Activated B cell treated with CpG ODN at 0.5 μM for 24 hours (primary cell): Measurements from ENCODE around the gene SPOCK3. TPM values are rescaled to one million over a fixed set of nuclear protein-coding genes. Genes with fewer than 3 reads are reported as not detected.
A peak's percentile ranks its signal among the peaks of the same experiment; 100 is the strongest.

Experiments used
- ATAC-seq: fragments of 200-7000 bp; cut with Tn5 transposase; one replicate; pipeline ENCODE4 v1.10.0; 2021; ENCODE audit warnings: low read depth, mild to moderate bottlenecking, moderate library complexity
- CTCF ChIA-PET: fragments of 350-600 bp; sonication (Branson Sonifier 250); formaldehyde crosslinking; loops from one replicate; lab custom pipeline; 2021; ENCODE audit warnings: antibody characterized with exemption; lab: Charles Lee
- POLR2A ChIA-PET: fragments of 350-600 bp; sonication (Branson Sonifier 250); formaldehyde crosslinking; loops from one replicate; lab custom pipeline; 2021; ENCODE audit warnings: antibody characterized with exemption; lab: Charles Lee
- DNase-seq: peaks from one replicate; pipeline ENCODE4 v3.0.0; 2022
- H3K27ac Mint-ChIP-seq: one replicate; pipeline ENCODE4 v1.8.0; 2020; ENCODE audit warnings: mixed read lengths
- H3K27me3 Mint-ChIP-seq: one replicate; pipeline ENCODE4 v1.8.0; 2021; ENCODE audit warnings: mixed read lengths
- H3K36me3 Mint-ChIP-seq: one replicate; pipeline ENCODE4 v1.8.0; 2021; ENCODE audit warnings: low read depth, mixed read lengths
- H3K4me1 Mint-ChIP-seq: one replicate; pipeline ENCODE4 v1.8.0; 2021; ENCODE audit warnings: mixed read lengths
- H3K4me3 Mint-ChIP-seq: one replicate; pipeline ENCODE4 v1.8.0; 2020; ENCODE audit warnings: mild to moderate bottlenecking, mixed read lengths
- H3K9me3 Mint-ChIP-seq: one replicate; pipeline ENCODE4 v1.8.0; 2020; ENCODE audit warnings: mixed read lengths
- CTCF ChIP-seq: fragments of 200-600 bp; IDR thresholded peaks from one replicate; pipeline ENCODE4 v1.8.0; 2022; ENCODE audit warnings: antibody characterized with exemption, mild to moderate bottlenecking
- intact Hi-C: fragments of 100-400 bp; cut with micrococcal nuclease; formaldehyde crosslinking; loops from one replicate; pipeline ENCODE4 v1.15.1; 2024
- total RNA-seq: library from RNA; stranded (reverse); gene quantifications from 2 replicates; pipeline ENCODE4 v1.2.3, GENCODE V29; 2022

Gene SPOCK3
- total RNA-seq, 1 donor from 2014 or later: not detected

- Mint-ChIP-seq H3K4me3 (no peak overlapping the region), H3K27ac (no peak overlapping the region), H3K9me3 (peaks cover 4% of the 10 kb centered on the region), H3K36me3 (no peaks in the 10 kb centered on the region), H3K4me1 (peaks cover 7% of the 10 kb centered on the region), H3K27me3 (no peaks in the 10 kb centered on the region)
- intact Hi-C loops: no loop called here
- CTCF ChIA-PET: no interaction called here
- no peak for TF ChIP-seq CTCF
- POLR2A ChIA-PET: no interaction called here
- ATAC-seq (peak; percentile 69), DNase-seq (no peak)
These were observed 394.6 kb downstream of the SPOCK3 start for GRCh38 chr4:166839615-166840251.

GRCh38 chr4:166838975-166839614 is 395.2 kb downstream of the SPOCK3 start:
- Mint-ChIP-seq H3K27ac (peak overlapping the region; percentile 2), H3K27me3 (no peaks in the 10 kb centered on the region), H3K9me3 (peaks cover 4% of the 10 kb centered on the region), H3K36me3 (no peaks in the 10 kb centered on the region), H3K4me1 (peaks cover 7% of the 10 kb centered on the region), H3K4me3 (no peak overlapping the region)
- no peak for DNase-seq
- ChIA-PET CTCF (interaction anchor here (0.7 kb wide), 1 partner anchor 56 kb away, joined by 3 read pairs; no protein-coding TSS in a partner anchor), POLR2A (no interaction called here)
- intact Hi-C loops: no loop called here
- TF ChIP-seq CTCF: no peak
- peak; percentile 69 for ATAC-seq

- Mint-ChIP-seq H3K4me3 (no peak overlapping the region), H3K9me3 (peaks cover 7% of the 10 kb centered on the region), H3K27ac (no peak overlapping the region), H3K27me3 (no peaks in the 10 kb centered on the region), H3K36me3 (no peaks in the 10 kb centered on the region), H3K4me1 (peaks cover 7% of the 10 kb centered on the region)
- POLR2A ChIA-PET: no interaction called here
- intact Hi-C loops: no loop called here
- TF ChIP-seq CTCF: no peak
- CTCF ChIA-PET: no interaction called here
- ATAC-seq: no peak
- DNase-seq: no peak
These were observed 397.4 kb downstream of the SPOCK3 start for GRCh38 chr4:166836865-166837264.

GRCh38 chr4:166827629-166828028 is 406.7 kb downstream of the SPOCK3 start:
- H3K4me1 Mint-ChIP-seq: no peaks in the 10 kb centered on the region
- ChIA-PET POLR2A (no interaction called here), CTCF (no interaction called here)
- peaks cover 3% of the 10 kb centered on the region for H3K9me3 Mint-ChIP-seq
- H3K36me3 Mint-ChIP-seq: no peaks in the 10 kb centered on the region
- H3K4me3 Mint-ChIP-seq: no peak overlapping the region
- no peak for TF ChIP-seq CTCF
- no peak overlapping the region for H3K27ac Mint-ChIP-seq
- H3K27me3 Mint-ChIP-seq: no peaks in the 10 kb centered on the region
- DNase-seq (no peak), ATAC-seq (no peak)
- intact Hi-C loops: no loop called here

GRCh38 chr4:166827167-166827566 is 407.1 kb downstream of the SPOCK3 start:
- ATAC-seq: no peak
- Mint-ChIP-seq H3K4me1 (no peaks in the 10 kb centered on the region), H3K4me3 (no peak overlapping the region), H3K27me3 (no peaks in the 10 kb centered on the region), H3K36me3 (no peaks in the 10 kb centered on the region), H3K27ac (no peak overlapping the region), H3K9me3 (peaks cover 2% of the 10 kb centered on the region)
- intact Hi-C loops: no loop called here
- TF ChIP-seq CTCF: no peak
- ChIA-PET POLR2A (no interaction called here), CTCF (no interaction called here)
- DNase-seq: no peak
